ENCODE measurements around the gene INO80.

Gene INO80

GRCh38 chr15:41004490-41004889 lies 111.6 kb downstream of the INO80 start:
- Histone ChIP-seq H4K20me1 (ENCODE audit: insufficient read depth) (no peaks in the 10 kb centered on the region), H3K27ac (no peak overlapping the region), H3K9ac (no peak overlapping the region), H2AFZ (ENCODE audit: low read depth) (no peak overlapping the region), H3K4me3 (IDR thresholded peaks at IDR 0.05; ENCODE audit: insufficient read depth, low read depth, low read length) (no peak overlapping the region), H3K4me1 (ENCODE audit: low read depth, poor library complexity, severe bottlenecking) (peaks cover 23% of the 10 kb centered on the region), H3K36me3 (ENCODE audit: insufficient read depth) (no peaks in the 10 kb centered on the region), H3K79me2 (ENCODE audit: insufficient read depth, low read depth) (no peaks in the 10 kb centered on the region), H3K4me2 (no peak overlapping the region), H3K27me3 (ENCODE audit: insufficient read depth, low read depth) (no peaks in the 10 kb centered on the region)
- TF ChIP-seq CTCF (conservative IDR thresholded peaks at IDR 0.05; ENCODE audit: low read depth, low read length), result no peak

GRCh38 chr15:41001524-41002214 lies 114.4 kb downstream of the INO80 start:
- Histone ChIP-seq H3K27ac (no peak overlapping the region), H3K9ac (no peak overlapping the region), H3K79me2 (ENCODE audit: insufficient read depth, low read depth) (no peaks in the 10 kb centered on the region), H2AFZ (ENCODE audit: low read depth) (no peak overlapping the region), H3K27me3 (ENCODE audit: insufficient read depth, low read depth) (no peaks in the 10 kb centered on the region), H3K4me2 (no peak overlapping the region), H3K4me1 (ENCODE audit: low read depth, poor library complexity, severe bottlenecking) (peaks cover 11% of the 10 kb centered on the region), H3K4me3 (IDR thresholded peaks at IDR 0.05; ENCODE audit: insufficient read depth, low read depth, low read length) (no peak overlapping the region), H4K20me1 (ENCODE audit: insufficient read depth) (no peaks in the 10 kb centered on the region), H3K36me3 (ENCODE audit: insufficient read depth) (no peaks in the 10 kb centered on the region)
- TF ChIP-seq CTCF (conservative IDR thresholded peaks at IDR 0.05; ENCODE audit: low read depth, low read length), result no peak

- TF ChIP-seq CTCF (conservative IDR thresholded peaks at IDR 0.05; ENCODE audit: low read depth, low read length), result no peak
- Histone ChIP-seq H3K9ac (no peak overlapping the region), H3K79me2 (ENCODE audit: insufficient read depth, low read depth) (no peaks in the 10 kb centered on the region), H3K4me3 (IDR thresholded peaks at IDR 0.05; ENCODE audit: insufficient read depth, low read depth, low read length) (no peak overlapping the region), H3K4me2 (no peak overlapping the region), H3K27me3 (ENCODE audit: insufficient read depth, low read depth) (no peaks in the 10 kb centered on the region), H3K27ac (no peak overlapping the region), H2AFZ (ENCODE audit: low read depth) (no peak overlapping the region), H3K36me3 (ENCODE audit: insufficient read depth) (no peaks in the 10 kb centered on the region), H3K4me1 (ENCODE audit: low read depth, poor library complexity, severe bottlenecking) (no peaks in the 10 kb centered on the region), H4K20me1 (ENCODE audit: insufficient read depth) (no peaks in the 10 kb centered on the region)
Measured at GRCh38 chr15:40999190-40999589, 116.9 kb downstream of the INO80 start.

GRCh38 chr15:40995656-40996055 lies 120.4 kb downstream of the INO80 start:
- Histone ChIP-seq H3K4me1 (ENCODE audit: low read depth, poor library complexity, severe bottlenecking) (no peaks in the 10 kb centered on the region), H3K4me2 (no peak overlapping the region), H3K36me3 (ENCODE audit: insufficient read depth) (no peaks in the 10 kb centered on the region), H3K27ac (no peak overlapping the region), H2AFZ (ENCODE audit: low read depth) (no peak overlapping the region), H3K9ac (no peak overlapping the region), H4K20me1 (ENCODE audit: insufficient read depth) (no peaks in the 10 kb centered on the region), H3K27me3 (ENCODE audit: insufficient read depth, low read depth) (no peaks in the 10 kb centered on the region), H3K4me3 (IDR thresholded peaks at IDR 0.05; ENCODE audit: insufficient read depth, low read depth, low read length) (no peak overlapping the region), H3K79me2 (ENCODE audit: insufficient read depth, low read depth) (no peaks in the 10 kb centered on the region)
- no peak for TF ChIP-seq CTCF (conservative IDR thresholded peaks at IDR 0.05; ENCODE audit: low read depth, low read length)

Data from KMS-11 (cell line).